ENCODE results near the gene TMCC2.

DNA sequence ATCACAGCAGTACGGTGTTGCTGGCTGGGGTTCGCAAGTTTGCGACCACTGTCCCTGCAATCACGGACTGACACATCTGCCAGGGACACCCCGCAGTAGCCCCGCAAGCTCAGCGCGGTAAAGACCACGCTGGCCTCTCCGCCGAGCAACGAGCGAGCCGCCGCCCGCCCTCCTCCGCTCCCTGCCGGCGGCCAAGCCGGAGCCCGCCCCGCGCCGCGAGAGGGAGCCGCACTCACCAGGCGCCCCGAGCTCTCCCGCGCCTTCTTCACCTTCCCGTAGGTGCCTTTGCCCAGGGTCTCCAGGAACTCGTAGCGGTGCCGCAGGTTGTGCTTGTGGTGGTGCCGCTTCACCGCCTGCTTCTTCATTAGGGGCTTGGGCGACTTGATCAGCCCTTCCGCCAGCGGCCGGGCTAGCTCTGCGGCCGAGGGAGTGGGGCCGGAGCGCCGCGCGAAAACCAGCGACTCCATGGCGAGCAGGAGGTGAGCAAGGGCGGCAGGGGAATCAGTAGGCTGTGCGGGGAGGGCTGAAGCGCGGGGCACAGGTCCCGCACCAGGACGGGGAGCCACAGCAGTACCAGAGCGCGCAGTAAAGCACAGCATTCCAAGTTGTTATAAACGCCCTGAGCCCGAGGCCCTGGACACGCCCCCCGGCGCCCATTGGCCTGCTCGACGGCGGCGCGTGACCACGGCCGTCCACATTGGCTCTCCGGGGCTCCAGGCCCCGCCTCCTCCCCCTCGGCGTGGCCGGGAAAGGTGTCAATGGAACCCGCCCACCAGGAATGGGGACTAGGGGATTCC lies 93.6 kb downstream of the TMCC2 start, which contains the start of gene NUAK2:
- TF ChIP-seq, protein P1, sequence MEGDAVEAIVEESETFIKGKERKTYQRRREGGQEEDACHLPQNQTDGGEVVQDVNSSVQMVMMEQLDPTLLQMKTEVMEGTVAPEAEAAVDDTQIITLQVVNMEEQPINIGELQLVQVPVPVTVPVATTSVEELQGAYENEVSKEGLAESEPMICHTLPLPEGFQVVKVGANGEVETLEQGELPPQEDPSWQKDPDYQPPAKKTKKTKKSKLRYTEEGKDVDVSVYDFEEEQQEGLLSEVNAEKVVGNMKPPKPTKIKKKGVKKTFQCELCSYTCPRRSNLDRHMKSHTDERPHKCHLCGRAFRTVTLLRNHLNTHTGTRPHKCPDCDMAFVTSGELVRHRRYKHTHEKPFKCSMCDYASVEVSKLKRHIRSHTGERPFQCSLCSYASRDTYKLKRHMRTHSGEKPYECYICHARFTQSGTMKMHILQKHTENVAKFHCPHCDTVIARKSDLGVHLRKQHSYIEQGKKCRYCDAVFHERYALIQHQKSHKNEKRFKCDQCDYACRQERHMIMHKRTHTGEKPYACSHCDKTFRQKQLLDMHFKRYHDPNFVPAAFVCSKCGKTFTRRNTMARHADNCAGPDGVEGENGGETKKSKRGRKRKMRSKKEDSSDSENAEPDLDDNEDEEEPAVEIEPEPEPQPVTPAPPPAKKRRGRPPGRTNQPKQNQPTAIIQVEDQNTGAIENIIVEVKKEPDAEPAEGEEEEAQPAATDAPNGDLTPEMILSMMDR (IDR thresholded peaks at IDR 0.05; ENCODE audit: insufficient read depth, low read length): no peak
- TF ChIP-seq POLR2AphosphoS5 (IDR thresholded peaks at IDR 0.05; ENCODE audit: low read depth): no peak
- TF ChIP-seq REST (IDR thresholded peaks at IDR 0.05; ENCODE audit: insufficient replicate concordance, low read depth): no peak
- no peak for TF ChIP-seq GABPA (IDR thresholded peaks at IDR 0.05; ENCODE audit: low read depth)
- TF ChIP-seq SPI1 (IDR thresholded peaks at IDR 0.05; ENCODE audit: borderline replicate concordance, low read depth): no peak

All from HL-60 (cell line).